PC-9 (cell line): ENCODE results near the gene ERCC5.

Experiments
- EZH2 ChIP-seq: fragments of 200-600 bp; sonication (generic); IDR thresholded peaks from 2 replicates; pipeline ENCODE4 v1.8.0; 2017; ENCODE audit warnings: antibody characterized with exemption, low read depth
- TF ChIP-seq, protein P1 (sequence below): fragments of 200-600 bp; sonication (generic); conservative IDR thresholded peaks from 2 replicates; pipeline ENCODE4 v1.6.1; 2017; ENCODE audit warnings: mixed run types, antibody characterized with exemption, mild to moderate bottlenecking, moderate library complexity

DNA sequence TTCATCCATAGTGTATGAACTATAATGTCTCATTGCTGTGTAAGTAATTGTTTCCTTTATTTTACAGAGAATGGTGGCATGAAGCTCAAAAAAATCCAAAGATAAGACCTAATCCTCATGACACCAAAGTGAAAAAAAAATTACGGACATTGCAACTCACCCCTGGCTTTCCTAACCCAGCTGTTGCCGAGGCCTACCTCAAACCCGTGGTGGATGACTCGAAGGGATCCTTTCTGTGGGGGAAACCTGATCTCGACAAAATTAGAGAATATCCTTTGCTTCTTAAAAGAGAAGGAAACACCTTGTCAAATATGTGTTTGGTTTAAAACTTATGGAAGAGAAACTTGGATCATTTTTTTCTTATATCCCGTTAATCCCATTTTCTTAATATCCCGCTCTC lies 26.3 kb downstream of the ERCC5 start:
- TF ChIP-seq, protein P1, sequence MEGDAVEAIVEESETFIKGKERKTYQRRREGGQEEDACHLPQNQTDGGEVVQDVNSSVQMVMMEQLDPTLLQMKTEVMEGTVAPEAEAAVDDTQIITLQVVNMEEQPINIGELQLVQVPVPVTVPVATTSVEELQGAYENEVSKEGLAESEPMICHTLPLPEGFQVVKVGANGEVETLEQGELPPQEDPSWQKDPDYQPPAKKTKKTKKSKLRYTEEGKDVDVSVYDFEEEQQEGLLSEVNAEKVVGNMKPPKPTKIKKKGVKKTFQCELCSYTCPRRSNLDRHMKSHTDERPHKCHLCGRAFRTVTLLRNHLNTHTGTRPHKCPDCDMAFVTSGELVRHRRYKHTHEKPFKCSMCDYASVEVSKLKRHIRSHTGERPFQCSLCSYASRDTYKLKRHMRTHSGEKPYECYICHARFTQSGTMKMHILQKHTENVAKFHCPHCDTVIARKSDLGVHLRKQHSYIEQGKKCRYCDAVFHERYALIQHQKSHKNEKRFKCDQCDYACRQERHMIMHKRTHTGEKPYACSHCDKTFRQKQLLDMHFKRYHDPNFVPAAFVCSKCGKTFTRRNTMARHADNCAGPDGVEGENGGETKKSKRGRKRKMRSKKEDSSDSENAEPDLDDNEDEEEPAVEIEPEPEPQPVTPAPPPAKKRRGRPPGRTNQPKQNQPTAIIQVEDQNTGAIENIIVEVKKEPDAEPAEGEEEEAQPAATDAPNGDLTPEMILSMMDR, result no peak
- TF ChIP-seq EZH2, result no peak
